WTC11 (cell line): ENCODE measurements around the gene HS2ST1. TPM values are rescaled to one million over a fixed set of nuclear protein-coding genes. Genes with fewer than 3 reads are reported as not detected.

Experiments used
- ATAC-seq: fragments of 200-7000 bp; cut with Tn5 transposase; 2 replicates; pipeline ENCODE4 v1.10.0; 2021; ENCODE audit warnings: mild to moderate bottlenecking, moderate library complexity
- CTCF ChIA-PET: fragments of 300-600 bp; sonication (Branson Sonifier 250); formaldehyde crosslinking; loops from one replicate; lab custom pipeline; 2021; ENCODE audit warnings: antibody characterized with exemption; lab: Charles Lee
- POLR2A ChIA-PET: fragments of 350-600 bp; sonication (Branson Sonifier 250); formaldehyde crosslinking; loops from one replicate; lab custom pipeline; 2021; ENCODE audit warnings: antibody characterized with exemption; lab: Charles Lee
- DNase-seq: peaks from one replicate; pipeline ENCODE4 v3.0.0; 2021; ENCODE audit warnings: low spot score
- H3K27ac Mint-ChIP-seq: 2 replicates; pipeline ENCODE4 v1.8.0; 2021; ENCODE audit warnings: mixed read lengths
- H3K27me3 Mint-ChIP-seq: 2 replicates; pipeline ENCODE4 v1.8.0; 2021; ENCODE audit warnings: low read depth, mild to moderate bottlenecking, moderate library complexity, mixed read lengths
- H3K36me3 Mint-ChIP-seq: 2 replicates; pipeline ENCODE4 v1.8.0; 2021; ENCODE audit warnings: mixed read lengths
- H3K4me1 Mint-ChIP-seq: 2 replicates; pipeline ENCODE4 v1.8.0; 2022; ENCODE audit warnings: mixed read lengths
- H3K4me3 Mint-ChIP-seq: 2 replicates; pipeline ENCODE4 v1.8.0; 2021; ENCODE audit warnings: mild to moderate bottlenecking, moderate library complexity, mixed read lengths
- H3K9me3 Mint-ChIP-seq: 2 replicates; pipeline ENCODE4 v1.8.0; 2021; ENCODE audit warnings: mixed read lengths
- ATF2 ChIP-seq: sonication (generic); formaldehyde crosslinking; IDR thresholded peaks from 2 replicates; pipeline ENCODE4 v1.8.1; 2022; ENCODE audit warnings: low read depth, missing genetic modification reagents, borderline replicate concordance
- CBFB ChIP-seq: sonication (generic); formaldehyde crosslinking; IDR thresholded peaks from 2 replicates; pipeline ENCODE4 v1.8.1; 2022; ENCODE audit warnings: mild to moderate bottlenecking, low read depth, missing genetic modification reagents
- CDX4 ChIP-seq: fragments of 250-450 bp; sonication (Bioruptor Pico); IDR thresholded peaks from 2 replicates; pipeline ENCODE4 v1.9.0; 2021; ENCODE audit warnings: moderate library complexity, mild to moderate bottlenecking, inconsistent platforms, borderline replicate concordance
- CREB1 ChIP-seq: sonication (generic); formaldehyde crosslinking; IDR thresholded peaks from 2 replicates; pipeline ENCODE4 v1.8.0; 2023; ENCODE audit warnings: mild to moderate bottlenecking, missing genetic modification reagents
- FOXJ3 ChIP-seq: sonication (generic); formaldehyde crosslinking; IDR thresholded peaks from 2 replicates; pipeline ENCODE4 v1.9.0; 2021; ENCODE audit warnings: missing genetic modification reagents, mild to moderate bottlenecking, borderline replicate concordance
- GABPB1 ChIP-seq: sonication (generic); formaldehyde crosslinking; IDR thresholded peaks from 2 replicates; pipeline ENCODE4 v1.8.1; 2023; ENCODE audit warnings: mild to moderate bottlenecking, missing genetic modification reagents
- GRHL2 ChIP-seq: fragments of 250-450 bp; sonication (Bioruptor Pico); IDR thresholded peaks from 2 replicates; pipeline ENCODE4 v1.8.0; 2022; ENCODE audit warnings: mild to moderate bottlenecking, moderate library complexity; ENCODE audit not compliant: insufficient replicate concordance, severe bottlenecking
- GTF2I ChIP-seq: fragments of 250-450 bp; sonication (Bioruptor Pico); conservative IDR thresholded peaks from 2 replicates; pipeline ENCODE4 v1.4.0; 2021; ENCODE audit warnings: mild to moderate bottlenecking
- MXD4 ChIP-seq: fragments of 250-450 bp; sonication (Bioruptor Pico); IDR thresholded peaks from 2 replicates; pipeline ENCODE4 v1.8.0; 2021; ENCODE audit warnings: mild to moderate bottlenecking, moderate library complexity, borderline replicate concordance
- MYBL2 ChIP-seq: sonication (generic); formaldehyde crosslinking; IDR thresholded peaks from 2 replicates; pipeline ENCODE4 v1.8.1; 2023; ENCODE audit warnings: mild to moderate bottlenecking, moderate library complexity, missing genetic modification reagents
- PREB ChIP-seq: sonication (generic); formaldehyde crosslinking; IDR thresholded peaks from 2 replicates; pipeline ENCODE4 v1.8.1; 2022; ENCODE audit warnings: mild to moderate bottlenecking, missing genetic modification reagents, moderate library complexity, borderline replicate concordance
- PRRX2 ChIP-seq: fragments of 250-450 bp; sonication (Bioruptor Pico); IDR thresholded peaks from 2 replicates; pipeline ENCODE4 v1.8.0; 2021; ENCODE audit warnings: mild to moderate bottlenecking
- TEAD1 ChIP-seq: sonication (generic); formaldehyde crosslinking; IDR thresholded peaks from 2 replicates; pipeline ENCODE4 v1.8.0; 2022; ENCODE audit warnings: mild to moderate bottlenecking, missing genetic modification reagents
- ZMAT4 ChIP-seq: fragments of 250-450 bp; sonication (Bioruptor Pico); IDR thresholded peaks from 2 replicates; pipeline ENCODE4 v1.9.0; 2021; ENCODE audit warnings: mild to moderate bottlenecking
- ZNF232 ChIP-seq: sonication (generic); formaldehyde crosslinking; IDR thresholded peaks from 2 replicates; pipeline ENCODE4 v1.8.0; 2022; ENCODE audit warnings: mild to moderate bottlenecking, missing genetic modification reagents
- ZNF425 ChIP-seq: fragments of 250-450 bp; sonication (Bioruptor Pico); conservative IDR thresholded peaks from 2 replicates; pipeline ENCODE4 v1.9.0; 2021; ENCODE audit warnings: mild to moderate bottlenecking
- ZNF671 ChIP-seq: fragments of 250-450 bp; sonication (Bioruptor Pico); IDR thresholded peaks from 2 replicates; pipeline ENCODE4 v1.8.0; 2021; ENCODE audit warnings: mild to moderate bottlenecking
- total RNA-seq: library from RNA; stranded (reverse); gene quantifications from 3 replicates; pipeline ENCODE4 v1.2.3, GENCODE V29; 2021
- TF ChIP-seq, protein P1 (sequence below): fragments of 250-450 bp; sonication (Bioruptor Pico); IDR thresholded peaks from 2 replicates; pipeline ENCODE4 v1.9.0; 2021; ENCODE audit warnings: mild to moderate bottlenecking, borderline replicate concordance
- TF ChIP-seq, protein P2 (sequence below): sonication (generic); formaldehyde crosslinking; IDR thresholded peaks from 2 replicates; pipeline ENCODE4 v1.8.0; 2022; ENCODE audit warnings: mild to moderate bottlenecking, missing genetic modification reagents
- TF ChIP-seq, protein P3 (sequence below): sonication (generic); formaldehyde crosslinking; IDR thresholded peaks from 2 replicates; pipeline ENCODE4 v1.8.0; 2022; ENCODE audit warnings: mild to moderate bottlenecking, missing genetic modification reagents
- TF ChIP-seq, protein P4 (sequence below): sonication (generic); formaldehyde crosslinking; IDR thresholded peaks from 2 replicates; pipeline ENCODE4 v1.8.1; 2023; ENCODE audit warnings: mild to moderate bottlenecking, missing genetic modification reagents, moderate library complexity

The HS2ST1 gene
- total RNA-seq, 1 experiment from 2014 or later, result 24.7 TPM

GRCh38 chr1:86957221-86957620 is 42.8 kb downstream of the HS2ST1 start (continued):
- TF ChIP-seq, protein P1, sequence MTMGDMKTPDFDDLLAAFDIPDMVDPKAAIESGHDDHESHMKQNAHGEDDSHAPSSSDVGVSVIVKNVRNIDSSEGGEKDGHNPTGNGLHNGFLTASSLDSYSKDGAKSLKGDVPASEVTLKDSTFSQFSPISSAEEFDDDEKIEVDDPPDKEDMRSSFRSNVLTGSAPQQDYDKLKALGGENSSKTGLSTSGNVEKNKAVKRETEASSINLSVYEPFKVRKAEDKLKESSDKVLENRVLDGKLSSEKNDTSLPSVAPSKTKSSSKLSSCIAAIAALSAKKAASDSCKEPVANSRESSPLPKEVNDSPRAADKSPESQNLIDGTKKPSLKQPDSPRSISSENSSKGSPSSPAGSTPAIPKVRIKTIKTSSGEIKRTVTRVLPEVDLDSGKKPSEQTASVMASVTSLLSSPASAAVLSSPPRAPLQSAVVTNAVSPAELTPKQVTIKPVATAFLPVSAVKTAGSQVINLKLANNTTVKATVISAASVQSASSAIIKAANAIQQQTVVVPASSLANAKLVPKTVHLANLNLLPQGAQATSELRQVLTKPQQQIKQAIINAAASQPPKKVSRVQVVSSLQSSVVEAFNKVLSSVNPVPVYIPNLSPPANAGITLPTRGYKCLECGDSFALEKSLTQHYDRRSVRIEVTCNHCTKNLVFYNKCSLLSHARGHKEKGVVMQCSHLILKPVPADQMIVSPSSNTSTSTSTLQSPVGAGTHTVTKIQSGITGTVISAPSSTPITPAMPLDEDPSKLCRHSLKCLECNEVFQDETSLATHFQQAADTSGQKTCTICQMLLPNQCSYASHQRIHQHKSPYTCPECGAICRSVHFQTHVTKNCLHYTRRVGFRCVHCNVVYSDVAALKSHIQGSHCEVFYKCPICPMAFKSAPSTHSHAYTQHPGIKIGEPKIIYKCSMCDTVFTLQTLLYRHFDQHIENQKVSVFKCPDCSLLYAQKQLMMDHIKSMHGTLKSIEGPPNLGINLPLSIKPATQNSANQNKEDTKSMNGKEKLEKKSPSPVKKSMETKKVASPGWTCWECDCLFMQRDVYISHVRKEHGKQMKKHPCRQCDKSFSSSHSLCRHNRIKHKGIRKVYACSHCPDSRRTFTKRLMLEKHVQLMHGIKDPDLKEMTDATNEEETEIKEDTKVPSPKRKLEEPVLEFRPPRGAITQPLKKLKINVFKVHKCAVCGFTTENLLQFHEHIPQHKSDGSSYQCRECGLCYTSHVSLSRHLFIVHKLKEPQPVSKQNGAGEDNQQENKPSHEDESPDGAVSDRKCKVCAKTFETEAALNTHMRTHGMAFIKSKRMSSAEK, result no peak
- TF ChIP-seq ZMAT4 (CRISPR knock-in tag) (no peak), MXD4 (CRISPR knock-in tag) (no peak), GTF2I (CRISPR knock-in tag) (no peak), MYBL2 (CRISPR knock-in tag) (no peak), GABPB1 (CRISPR knock-in tag) (no peak), ATF2 (CRISPR knock-in tag) (no peak), CBFB (CRISPR knock-in tag) (no peak), ZNF671 (CRISPR knock-in tag) (no peak)

DNA sequence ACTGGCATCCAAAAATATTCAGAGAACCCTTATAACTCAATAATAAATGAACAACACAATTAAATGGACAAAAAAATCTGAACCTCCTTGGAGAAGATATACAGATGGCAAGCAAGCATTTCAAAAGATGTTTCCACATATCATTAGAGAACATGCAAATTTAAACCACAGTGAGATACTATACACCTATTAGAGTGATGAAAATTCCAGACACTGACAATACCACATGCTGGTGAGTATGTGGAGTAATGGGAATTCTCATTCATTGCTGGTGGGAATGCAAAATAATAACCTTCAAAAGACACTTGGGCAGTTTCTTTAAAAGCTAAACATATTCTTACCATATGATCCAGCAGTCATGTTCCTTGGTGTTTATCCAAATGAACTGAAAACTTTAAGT is 46.1 kb downstream of the HS2ST1 start:
- CTCF ChIA-PET, result no interaction called here
- Mint-ChIP-seq H3K36me3 (peaks cover 31% of the 10 kb centered on the region), H3K27ac (no peak overlapping the region), H3K9me3 (peaks cover 28% of the 10 kb centered on the region), H3K4me3 (no peak overlapping the region), H3K4me1 (peaks cover 21% of the 10 kb centered on the region; the same call in 1 of the 2 replicates), H3K27me3 (no peaks in the 10 kb centered on the region)
- ATAC-seq (no peak), DNase-seq (no peak)
- POLR2A ChIA-PET, result interaction anchor here (0.6 kb wide), 1 partner anchor 11 kb away, joined by 3 read pairs; no protein-coding TSS in a partner anchor
- TF ChIP-seq CDX4 (CRISPR knock-in tag) (no peak), FOXJ3 (CRISPR knock-in tag) (no peak), ZNF232 (CRISPR knock-in tag) (no peak), TEAD1 (no peak), ZNF425 (CRISPR knock-in tag) (no peak), PREB (CRISPR knock-in tag) (no peak), PRRX2 (no peak), CREB1 (CRISPR knock-in tag) (no peak), GRHL2 (CRISPR knock-in tag) (no peak)
- TF ChIP-seq, protein P2, sequence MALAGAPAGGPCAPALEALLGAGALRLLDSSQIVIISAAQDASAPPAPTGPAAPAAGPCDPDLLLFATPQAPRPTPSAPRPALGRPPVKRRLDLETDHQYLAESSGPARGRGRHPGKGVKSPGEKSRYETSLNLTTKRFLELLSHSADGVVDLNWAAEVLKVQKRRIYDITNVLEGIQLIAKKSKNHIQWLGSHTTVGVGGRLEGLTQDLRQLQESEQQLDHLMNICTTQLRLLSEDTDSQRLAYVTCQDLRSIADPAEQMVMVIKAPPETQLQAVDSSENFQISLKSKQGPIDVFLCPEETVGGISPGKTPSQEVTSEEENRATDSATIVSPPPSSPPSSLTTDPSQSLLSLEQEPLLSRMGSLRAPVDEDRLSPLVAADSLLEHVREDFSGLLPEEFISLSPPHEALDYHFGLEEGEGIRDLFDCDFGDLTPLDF (CRISPR knock-in tag), result no peak
- TF ChIP-seq, protein P3, sequence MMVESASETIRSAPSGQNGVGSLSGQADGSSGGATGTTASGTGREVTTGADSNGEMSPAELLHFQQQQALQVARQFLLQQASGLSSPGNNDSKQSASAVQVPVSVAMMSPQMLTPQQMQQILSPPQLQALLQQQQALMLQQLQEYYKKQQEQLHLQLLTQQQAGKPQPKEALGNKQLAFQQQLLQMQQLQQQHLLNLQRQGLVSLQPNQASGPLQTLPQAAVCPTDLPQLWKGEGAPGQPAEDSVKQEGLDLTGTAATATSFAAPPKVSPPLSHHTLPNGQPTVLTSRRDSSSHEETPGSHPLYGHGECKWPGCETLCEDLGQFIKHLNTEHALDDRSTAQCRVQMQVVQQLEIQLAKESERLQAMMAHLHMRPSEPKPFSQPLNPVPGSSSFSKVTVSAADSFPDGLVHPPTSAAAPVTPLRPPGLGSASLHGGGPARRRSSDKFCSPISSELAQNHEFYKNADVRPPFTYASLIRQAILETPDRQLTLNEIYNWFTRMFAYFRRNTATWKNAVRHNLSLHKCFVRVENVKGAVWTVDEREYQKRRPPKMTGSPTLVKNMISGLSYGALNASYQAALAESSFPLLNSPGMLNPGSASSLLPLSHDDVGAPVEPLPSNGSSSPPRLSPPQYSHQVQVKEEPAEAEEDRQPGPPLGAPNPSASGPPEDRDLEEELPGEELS (CRISPR knock-in tag), result no peak
- TF ChIP-seq, protein P4, sequence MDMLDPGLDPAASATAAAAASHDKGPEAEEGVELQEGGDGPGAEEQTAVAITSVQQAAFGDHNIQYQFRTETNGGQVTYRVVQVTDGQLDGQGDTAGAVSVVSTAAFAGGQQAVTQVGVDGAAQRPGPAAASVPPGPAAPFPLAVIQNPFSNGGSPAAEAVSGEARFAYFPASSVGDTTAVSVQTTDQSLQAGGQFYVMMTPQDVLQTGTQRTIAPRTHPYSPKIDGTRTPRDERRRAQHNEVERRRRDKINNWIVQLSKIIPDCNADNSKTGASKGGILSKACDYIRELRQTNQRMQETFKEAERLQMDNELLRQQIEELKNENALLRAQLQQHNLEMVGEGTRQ (CRISPR knock-in tag), result no peak
